Panc1 (cell line): ENCODE measurements around the gene HELZ2. TPM values are rescaled to one million over a fixed set of nuclear protein-coding genes. Genes with fewer than 3 reads are reported as not detected.

ENCODE experiments used
- ATAC-seq: fragments of 200-7000 bp; cut with Tn5 transposase; 2 replicates; pipeline ENCODE4 v1.9.1; 2020; ENCODE audit warnings: mild to moderate bottlenecking, moderate library complexity
- BruUV-seq: library from RNA; stranded (reverse); fragments of 400-500 nt; replicated peaks from 2 replicates; lab custom pipeline; 2021; lab: Mats Ljungman, UMichigan
- CTCF ChIA-PET: fragments of 300-600 bp; sonication (Branson Sonifier 250); formaldehyde crosslinking; loops from one replicate; lab custom pipeline; 2022; ENCODE audit warnings: antibody characterized with exemption; lab: Charles Lee
- POLR2A ChIA-PET: fragments of 300-600 bp; sonication (Branson Sonifier 250); formaldehyde crosslinking; loops from one replicate; lab custom pipeline; 2022; ENCODE audit warnings: antibody characterized with exemption; lab: Charles Lee
- DNase-seq: peaks from one replicate; pipeline ENCODE4 v3.0.0-alpha.2; 2010; ENCODE audit warnings: low read depth, low spot score
- H3K27ac ChIP-seq: 2 replicates; pipeline ENCODE4 v1.5.1; 2011; ENCODE audit warnings: mild to moderate bottlenecking, low read length, inconsistent platforms
- H3K27me3 ChIP-seq: fragments of 200-500 bp; sonication (Bioruptor generic); 2 replicates; pipeline ENCODE4 v1.6.0; 2014; ENCODE audit warnings: low read length, inconsistent platforms; ENCODE audit not compliant: control insufficient read depth, insufficient read depth
- H3K36me3 ChIP-seq: fragments of 200-500 bp; sonication (Bioruptor generic); 2 replicates; pipeline ENCODE4 v1.5.1; 2014; ENCODE audit warnings: inconsistent platforms, mild to moderate bottlenecking, low read length, moderate library complexity; ENCODE audit not compliant: control insufficient read depth, insufficient read depth
- H3K4me1 ChIP-seq: 2 replicates; pipeline ENCODE4 v1.5.1; 2011; ENCODE audit warnings: inconsistent platforms, mild to moderate bottlenecking, low read length, moderate library complexity; ENCODE audit not compliant: control insufficient read depth, insufficient read depth
- H3K4me3 ChIP-seq, 2 experiments: 2 replicates each; pipeline ENCODE4 v1.5.1; 2011 to 2012; ENCODE audit warnings: low read depth in 2 of 2, low read length in 2 of 2, mild to moderate bottlenecking in 2 of 2, inconsistent platforms in 1 of 2, moderate library complexity in 1 of 2
- H3K9me3 ChIP-seq: fragments of 200-500 bp; sonication (Bioruptor generic); 2 replicates; pipeline ENCODE4 v1.5.1; 2014; ENCODE audit warnings: low read depth, mild to moderate bottlenecking, inconsistent platforms, low read length, moderate library complexity; ENCODE audit not compliant: control insufficient read depth, insufficient read depth
- POLR2AphosphoS5 ChIP-seq: IDR thresholded peaks from 2 replicates; pipeline ENCODE4 v1.6.1; 2012; ENCODE audit warnings: mild to moderate bottlenecking, low read depth, low read length, moderate library complexity
- REST ChIP-seq, 2 experiments: IDR thresholded peaks; 2 replicates each; pipeline ENCODE4 v1.6.1; 2011 to 2012; ENCODE audit warnings: low read depth in 2 of 2, control low read depth in 1 of 2, low read length in 1 of 2, mild to moderate bottlenecking in 1 of 2, moderate library complexity in 1 of 2; ENCODE audit not compliant: insufficient read depth in 1 of 2
- SIN3A ChIP-seq: IDR thresholded peaks from 2 replicates; pipeline ENCODE4 v1.6.1; 2012; ENCODE audit warnings: low read depth, mild to moderate bottlenecking, low read length, moderate library complexity, borderline replicate concordance; ENCODE audit not compliant: insufficient read depth
- TCF7L2 ChIP-seq: IDR thresholded peaks from 2 replicates; pipeline ENCODE4 v1.6.1; 2011; ENCODE audit warnings: mild to moderate bottlenecking, low read depth, low read length, inconsistent platforms
- in situ Hi-C: cut with HindIII; loops from 2 replicates; pipeline ENCODE4 v1.10.0; 2016; ENCODE audit warnings: low sequenced_read_pairs, low pct_unique_long_range_greater_than_20kb
- intact Hi-C: fragments of 100-400 bp; cut with micrococcal nuclease; formaldehyde crosslinking; loops from one replicate; pipeline ENCODE4 v1.10.0; 2022; ENCODE audit not compliant: unreplicated experiment
- total RNA-seq: library from RNA; stranded (reverse); gene quantifications from one replicate; pipeline ENCODE4 v1.2.1, GENCODE V29; 2021; ENCODE audit not compliant: unreplicated experiment
- TF ChIP-seq, protein P1 (sequence below): fragments of 450-650 bp; IDR thresholded peaks from 2 replicates; pipeline ENCODE4 v1.5.1; 2017; ENCODE audit warnings: mild to moderate bottlenecking

The HELZ2 gene
- total RNA-seq, 1 experiment from 2014 or later: 41.5 TPM

GRCh38 chr20:63561624-63562396 is 12.2 kb downstream of the HELZ2 start:
- no peak for ATAC-seq
- no peak for TF ChIP-seq REST (IDR thresholded peaks at IDR 0.05; ENCODE audit: insufficient read depth in 1 of 2, low read depth in 2 of 2, low read length in 1 of 2)
- TF ChIP-seq, protein P1, sequence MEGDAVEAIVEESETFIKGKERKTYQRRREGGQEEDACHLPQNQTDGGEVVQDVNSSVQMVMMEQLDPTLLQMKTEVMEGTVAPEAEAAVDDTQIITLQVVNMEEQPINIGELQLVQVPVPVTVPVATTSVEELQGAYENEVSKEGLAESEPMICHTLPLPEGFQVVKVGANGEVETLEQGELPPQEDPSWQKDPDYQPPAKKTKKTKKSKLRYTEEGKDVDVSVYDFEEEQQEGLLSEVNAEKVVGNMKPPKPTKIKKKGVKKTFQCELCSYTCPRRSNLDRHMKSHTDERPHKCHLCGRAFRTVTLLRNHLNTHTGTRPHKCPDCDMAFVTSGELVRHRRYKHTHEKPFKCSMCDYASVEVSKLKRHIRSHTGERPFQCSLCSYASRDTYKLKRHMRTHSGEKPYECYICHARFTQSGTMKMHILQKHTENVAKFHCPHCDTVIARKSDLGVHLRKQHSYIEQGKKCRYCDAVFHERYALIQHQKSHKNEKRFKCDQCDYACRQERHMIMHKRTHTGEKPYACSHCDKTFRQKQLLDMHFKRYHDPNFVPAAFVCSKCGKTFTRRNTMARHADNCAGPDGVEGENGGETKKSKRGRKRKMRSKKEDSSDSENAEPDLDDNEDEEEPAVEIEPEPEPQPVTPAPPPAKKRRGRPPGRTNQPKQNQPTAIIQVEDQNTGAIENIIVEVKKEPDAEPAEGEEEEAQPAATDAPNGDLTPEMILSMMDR: no peak
- intact Hi-C loops: no loop called here
- no peak for DNase-seq
- Histone ChIP-seq H3K4me1 (no peaks in the 10 kb centered on the region), H3K27me3 (no peaks in the 10 kb centered on the region), H3K27ac (no peak overlapping the region), H3K36me3 (no peaks in the 10 kb centered on the region), H3K9me3 (no peaks in the 10 kb centered on the region), H3K4me3 (no peak overlapping the region)
- BruUV-seq: no TSS peak
- in situ Hi-C loops: no loop called here
- CTCF ChIA-PET: no interaction called here
- POLR2A ChIA-PET: no interaction called here

DNA sequence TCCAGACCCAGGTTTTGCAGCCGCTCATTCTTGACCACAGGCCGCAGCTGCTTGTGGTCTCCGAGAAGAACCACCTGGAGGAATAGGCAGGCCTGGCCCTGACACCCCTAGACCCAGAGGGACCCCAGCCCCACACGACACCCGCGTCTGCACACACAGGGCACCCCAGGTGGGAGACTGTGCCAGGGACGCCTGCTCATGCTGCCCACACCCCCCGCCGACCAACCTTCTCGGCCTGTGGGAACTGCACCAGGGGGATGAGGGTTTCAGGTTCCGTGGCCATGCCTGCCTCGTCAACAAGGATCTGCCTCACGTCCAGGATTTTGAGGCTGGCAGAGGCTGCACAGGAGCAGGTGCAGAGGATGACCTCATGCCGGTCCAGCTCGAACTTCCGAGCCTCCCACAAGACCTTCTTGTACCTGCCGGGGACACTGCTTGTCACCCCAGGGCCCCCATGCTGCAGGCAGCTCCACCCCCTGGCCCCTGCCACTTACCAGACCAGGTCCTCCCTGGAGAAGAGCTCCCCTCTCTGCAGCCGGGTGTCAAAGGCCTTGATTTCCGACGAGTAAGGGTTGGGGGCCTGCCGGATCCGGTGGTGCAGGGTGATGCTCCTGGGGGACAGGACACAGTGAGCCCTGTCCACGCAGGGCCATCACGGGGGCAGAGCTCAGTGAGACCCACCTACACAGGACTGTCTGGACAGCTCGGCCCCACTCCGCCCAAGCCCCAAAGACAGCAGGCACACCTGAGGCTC is 13.0 kb downstream of the HELZ2 start:
- Histone ChIP-seq H3K36me3 (no peaks in the 10 kb centered on the region), H3K27ac (no peak overlapping the region), H3K27me3 (no peaks in the 10 kb centered on the region), H3K9me3 (no peaks in the 10 kb centered on the region), H3K4me3 (no peak overlapping the region), H3K4me1 (no peaks in the 10 kb centered on the region)
- no peak for TF ChIP-seq TCF7L2
- TF ChIP-seq, protein P1: no peak
- TF ChIP-seq POLR2AphosphoS5: no peak
- no peak for TF ChIP-seq REST (IDR thresholded peaks at IDR 0.05; ENCODE audit: insufficient read depth in 1 of 2, low read depth in 2 of 2, low read length in 1 of 2)
- no peak for TF ChIP-seq SIN3A
- ATAC-seq (no peak), DNase-seq (no peak)
- ChIA-PET CTCF (no interaction called here), POLR2A (interaction anchor here (0.6 kb wide), 2 partner anchors 9 to 44 kb away, joined by 7 to 9 read pairs; no protein-coding TSS in a partner anchor)
- intact Hi-C loops: no loop called here
- no TSS peak for BruUV-seq
- in situ Hi-C loops: no loop called here
